Activated CD4-positive, CD25-positive, alpha-beta regulatory T cell treated with anti-CD3 and anti-CD28 coated beads, Interleukin-2, amount 50 U/mL, for 16 hours (primary cell): ENCODE data around the gene OOSP2.
"Not testable (repeated sequence)": the region's sequence is repeated elsewhere in the genome, so short reads cannot be mapped to it uniquely, and the experiment has no call there.

Experiments
- DNase-seq: peaks from one replicate; pipeline ENCODE4 v3.0.0-alpha.2; 2020; ENCODE audit warnings: low read depth, low spot score

The OOSP2 gene

GRCh38 chr11:60040109-60040508 lies at the start of gene OOSP2:
OOSP2 (plus strand) TSS chr11:60040409; CDS start chr11:60040460, 51 bp downstream.
- no peak for DNase-seq

- no peak for DNase-seq
Measured at GRCh38 chr11:59990421-59990820, 49.8 kb upstream of the OOSP2 start.

- DNase-seq, result no peak
Measured at GRCh38 chr11:59992425-59992824, 47.8 kb upstream of the OOSP2 start.

GRCh38 chr11:59997800-59998199 lies 42.4 kb upstream of the OOSP2 start:
- no peak for DNase-seq

- DNase-seq, result no peak
Measured at GRCh38 chr11:59999691-60000090, 40.5 kb upstream of the OOSP2 start.

- no peak for DNase-seq
Measured at GRCh38 chr11:60003729-60004128, 36.5 kb upstream of the OOSP2 start.

GRCh38 chr11:60005360-60005759 lies 34.8 kb upstream of the OOSP2 start:
- no peak for DNase-seq

- no peak for DNase-seq
Measured at GRCh38 chr11:60016881-60017280, 23.3 kb upstream of the OOSP2 start, which contains the start of gene OOSP4B. OOSP4B (plus strand) TSS chr11:60017181.

- DNase-seq, result no peak
Measured at GRCh38 chr11:60018058-60018457, 22.2 kb upstream of the OOSP2 start.

GRCh38 chr11:60020376-60020775 lies 19.8 kb upstream of the OOSP2 start:
- DNase-seq, result not testable (repeated sequence)

GRCh38 chr11:60029015-60029632 lies 11.1 kb upstream of the OOSP2 start:
- no peak for DNase-seq

- not testable (repeated sequence) for DNase-seq
Measured at GRCh38 chr11:60050422-60050821, 10.2 kb downstream of the OOSP2 start.

- DNase-seq, result not testable (repeated sequence)
Measured at GRCh38 chr11:60050839-60051238, 10.6 kb downstream of the OOSP2 start.

- DNase-seq, result no peak
Measured at GRCh38 chr11:60056349-60056969, 16.2 kb downstream of the OOSP2 start, which contains the start of gene MS4A3. MS4A3 (plus strand) TSS chr11:60056665; CDS start chr11:60061161, 4,496 bp downstream.

GRCh38 chr11:60059052-60059451 lies 18.8 kb downstream of the OOSP2 start:
- DNase-seq, result no peak

- DNase-seq, result no peak
Measured at GRCh38 chr11:60059521-60060240, 19.5 kb downstream of the OOSP2 start.

GRCh38 chr11:60064111-60064510 lies 23.9 kb downstream of the OOSP2 start:
- DNase-seq, result no peak

GRCh38 chr11:60065801-60066200 lies 25.6 kb downstream of the OOSP2 start:
- DNase-seq, result no peak

GRCh38 chr11:60069450-60069849 lies 29.2 kb downstream of the OOSP2 start:
- DNase-seq, result no peak

GRCh38 chr11:60071644-60072043 lies 31.4 kb downstream of the OOSP2 start:
- not testable (repeated sequence) for DNase-seq

- DNase-seq, result no peak
Measured at GRCh38 chr11:60077216-60077817, 37.1 kb downstream of the OOSP2 start.

GRCh38 chr11:60077981-60078380 lies 37.8 kb downstream of the OOSP2 start:
- no peak for DNase-seq
